OCI-LY1 (cell line): ENCODE data around the gene SPPL3.

ENCODE experiments used
- CTCF ChIP-seq: fragments of 200-600 bp; sonication (generic), shearing (Covaris generic); IDR thresholded peaks from 2 replicates; pipeline ENCODE4 v1.5.1; 2017; ENCODE audit warnings: mild to moderate bottlenecking, antibody characterized with exemption, low read length, moderate library complexity, mixed read lengths
- EZH2 ChIP-seq: fragments of 200-600 bp; sonication (generic), shearing (Covaris generic); IDR thresholded peaks from 2 replicates; pipeline ENCODE4 v1.8.0; 2017; ENCODE audit warnings: borderline replicate concordance, mixed run types, mild to moderate bottlenecking, antibody characterized with exemption, low read length, moderate library complexity, mixed read lengths

- TF ChIP-seq EZH2 (no peak), CTCF (no peak)
Measured at GRCh38 chr12:120933786-120934185, 29.6 kb upstream of the SPPL3 start.
